Measurements from ENCODE around the gene HDX. TPM values are rescaled to one million over a fixed set of nuclear protein-coding genes. Genes with fewer than 3 reads are reported as not detected.

The HDX gene
- total and polyA plus RNA-seq, 2 experiments from 2014 or later, result 15.3 to 16.3 TPM

- TF ChIP-seq ZNF462 (CRISPR knock-in tag; IDR thresholded peaks at IDR 0.05) (no peak), ETS1 (IDR thresholded peaks at IDR 0.05) (no peak), CTCF (conservative IDR thresholded peaks at IDR 0.05; ENCODE audit: low read depth in 2 of 2) (no peak), CREB1 (CRISPR knock-in tag; IDR thresholded peaks at IDR 0.05; ENCODE audit: low read depth) (no peak), EZH2phosphoT487 (IDR thresholded peaks at IDR 0.05; ENCODE audit: unreplicated experiment) (no peak)
Measured at GRCh38 chrX:84453351-84454246, 48.7 kb downstream of the HDX start (continued).
